ENCODE measurements around the gene DSCAM.

The DSCAM gene

DNA sequence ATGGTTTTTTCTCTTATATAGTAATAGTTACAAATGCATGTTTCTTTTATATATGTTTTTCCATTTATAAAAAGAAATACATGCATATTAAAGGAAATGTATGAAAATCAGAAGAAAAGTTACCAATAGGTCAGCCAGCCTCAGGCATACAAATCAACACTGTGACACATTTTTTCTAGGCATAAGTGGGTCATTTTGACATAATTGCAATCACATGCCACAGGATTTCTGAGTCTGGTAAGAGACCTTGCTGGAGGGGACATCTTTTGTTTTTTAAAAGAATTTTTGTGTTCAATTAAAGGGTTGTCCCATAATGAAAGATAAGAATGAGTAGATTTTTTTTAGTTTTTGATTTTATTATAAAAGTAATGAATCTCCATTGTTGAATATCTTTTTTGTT, 506.6 kb downstream of the DSCAM start:
- TF ChIP-seq, protein P1, sequence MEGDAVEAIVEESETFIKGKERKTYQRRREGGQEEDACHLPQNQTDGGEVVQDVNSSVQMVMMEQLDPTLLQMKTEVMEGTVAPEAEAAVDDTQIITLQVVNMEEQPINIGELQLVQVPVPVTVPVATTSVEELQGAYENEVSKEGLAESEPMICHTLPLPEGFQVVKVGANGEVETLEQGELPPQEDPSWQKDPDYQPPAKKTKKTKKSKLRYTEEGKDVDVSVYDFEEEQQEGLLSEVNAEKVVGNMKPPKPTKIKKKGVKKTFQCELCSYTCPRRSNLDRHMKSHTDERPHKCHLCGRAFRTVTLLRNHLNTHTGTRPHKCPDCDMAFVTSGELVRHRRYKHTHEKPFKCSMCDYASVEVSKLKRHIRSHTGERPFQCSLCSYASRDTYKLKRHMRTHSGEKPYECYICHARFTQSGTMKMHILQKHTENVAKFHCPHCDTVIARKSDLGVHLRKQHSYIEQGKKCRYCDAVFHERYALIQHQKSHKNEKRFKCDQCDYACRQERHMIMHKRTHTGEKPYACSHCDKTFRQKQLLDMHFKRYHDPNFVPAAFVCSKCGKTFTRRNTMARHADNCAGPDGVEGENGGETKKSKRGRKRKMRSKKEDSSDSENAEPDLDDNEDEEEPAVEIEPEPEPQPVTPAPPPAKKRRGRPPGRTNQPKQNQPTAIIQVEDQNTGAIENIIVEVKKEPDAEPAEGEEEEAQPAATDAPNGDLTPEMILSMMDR (conservative IDR thresholded peaks at IDR 0.05; ENCODE audit: low read length): no peak

DNA sequence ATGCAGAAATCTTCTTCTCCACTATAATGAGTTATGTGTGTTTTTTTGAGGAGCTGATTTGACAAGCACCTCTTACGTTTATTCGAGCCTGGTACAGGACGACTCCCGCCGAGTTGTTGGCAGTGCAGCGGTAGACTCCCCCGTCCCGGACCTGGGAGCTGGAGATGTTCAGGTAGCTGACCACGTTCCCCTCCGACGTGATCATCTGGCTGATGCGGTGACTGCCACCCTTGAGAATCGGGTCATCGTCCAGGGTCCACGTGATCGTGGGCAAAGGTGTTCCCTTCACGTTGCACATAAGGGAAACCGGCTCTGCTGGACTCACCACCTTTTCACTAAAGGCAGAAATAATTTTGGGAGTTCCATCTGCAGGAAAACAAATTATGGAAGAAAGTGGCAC, 507.9 kb downstream of the DSCAM start:
- H3K4me3 ChIP-seq (ENCODE audit: low read length): no peak overlapping the region
- no peak for DNase-seq (ENCODE audit: low read depth)
- TF ChIP-seq, protein P1 (conservative IDR thresholded peaks at IDR 0.05; ENCODE audit: low read length): no peak

More for the DNA sequence above, 506.6 kb downstream of the DSCAM start:
- H3K4me3 ChIP-seq (ENCODE audit: low read length): no peak overlapping the region
- no peak for DNase-seq (ENCODE audit: low read depth)

DNA sequence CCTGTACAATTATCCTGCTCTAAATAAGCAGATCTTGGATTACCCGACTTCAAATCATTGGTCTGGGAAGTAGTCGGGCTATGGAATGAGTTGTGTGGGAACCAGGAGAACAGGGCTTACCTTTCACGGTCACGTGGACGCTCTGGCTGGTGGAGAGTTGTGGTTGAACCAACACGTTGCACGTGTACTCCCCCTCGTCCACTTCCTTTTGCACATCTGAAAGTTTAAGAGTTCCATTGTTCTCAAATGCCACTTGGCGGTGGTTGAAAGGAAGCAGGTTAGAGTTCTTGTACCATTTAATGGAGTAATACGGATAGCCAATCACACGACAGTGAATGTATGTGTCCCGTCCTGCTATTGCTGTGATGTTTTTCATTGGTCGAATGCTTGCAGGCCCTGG, 509.0 kb downstream of the DSCAM start:
- TF ChIP-seq, protein P1 (conservative IDR thresholded peaks at IDR 0.05; ENCODE audit: low read length): no peak
- DNase-seq (ENCODE audit: low read depth): no peak
- no peak overlapping the region for H3K4me3 ChIP-seq (ENCODE audit: low read length)

DNA sequence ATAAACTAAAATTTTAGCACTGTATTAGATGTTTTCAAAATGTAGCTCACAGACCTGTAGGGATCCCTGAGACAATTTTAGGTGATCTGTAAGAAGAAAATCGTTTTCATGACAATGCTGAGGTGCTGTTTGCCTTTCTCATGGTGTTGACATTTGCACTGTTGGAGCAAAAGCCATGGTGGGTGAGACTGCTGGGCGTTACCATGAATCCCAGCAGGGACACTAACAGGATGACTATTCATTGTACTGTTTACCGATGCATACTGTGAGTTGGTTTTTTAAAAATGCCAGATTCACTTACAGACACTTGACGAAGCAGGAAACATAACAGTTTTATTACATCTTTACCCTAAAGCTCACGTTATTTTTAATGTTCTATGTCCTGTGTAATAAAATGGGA, 511.3 kb downstream of the DSCAM start:
- H3K4me3 ChIP-seq (ENCODE audit: low read length): no peak overlapping the region
- TF ChIP-seq, protein P1 (conservative IDR thresholded peaks at IDR 0.05; ENCODE audit: low read length): no peak
- no peak for DNase-seq (ENCODE audit: low read depth)

DNA sequence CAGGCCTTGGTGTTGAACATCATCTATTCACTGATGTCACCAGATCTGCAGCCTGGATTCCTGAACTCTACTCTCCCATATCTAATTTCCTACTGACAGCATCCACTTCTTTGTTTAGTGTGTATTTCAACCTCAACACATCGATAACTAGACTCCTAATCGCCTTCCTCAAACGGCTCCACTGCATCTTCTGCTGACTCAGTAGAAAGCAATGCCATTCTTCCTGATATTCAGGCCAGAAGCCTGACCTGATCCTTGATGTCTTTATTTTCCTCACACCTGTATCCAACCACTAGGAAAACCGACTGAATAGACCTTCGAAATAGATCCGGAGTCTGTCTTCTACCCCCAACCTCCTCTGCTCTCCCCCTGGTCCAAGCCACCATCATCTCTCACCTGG, 512.8 kb downstream of the DSCAM start:
- DNase-seq (ENCODE audit: low read depth): no peak
- TF ChIP-seq, protein P1 (conservative IDR thresholded peaks at IDR 0.05; ENCODE audit: low read length): no peak
- H3K4me3 ChIP-seq (ENCODE audit: low read length): no peak overlapping the region

DNA sequence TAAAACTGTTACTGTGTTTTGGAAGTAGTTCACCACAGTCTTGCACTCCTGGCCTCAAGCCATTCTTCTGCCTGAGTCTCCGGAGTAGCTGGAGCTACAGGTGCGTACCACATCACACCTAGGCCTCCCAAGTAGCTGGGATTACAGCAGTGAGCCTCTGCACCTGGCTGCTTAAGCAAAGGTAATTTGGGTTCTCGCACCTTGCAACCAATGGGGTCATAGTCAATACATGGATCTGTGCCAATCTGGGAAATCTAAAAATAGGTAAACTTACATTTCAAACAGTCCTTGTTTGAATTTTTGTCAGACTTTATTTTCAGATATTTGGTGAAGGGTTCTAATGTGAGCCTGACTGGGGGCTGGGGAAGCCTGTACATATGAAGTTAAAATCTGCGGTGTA, 513.2 kb downstream of the DSCAM start:
- H3K4me3 ChIP-seq (ENCODE audit: low read length): no peak overlapping the region
- no peak for DNase-seq (ENCODE audit: low read depth)
- TF ChIP-seq, protein P1 (conservative IDR thresholded peaks at IDR 0.05; ENCODE audit: low read length): no peak

DNA sequence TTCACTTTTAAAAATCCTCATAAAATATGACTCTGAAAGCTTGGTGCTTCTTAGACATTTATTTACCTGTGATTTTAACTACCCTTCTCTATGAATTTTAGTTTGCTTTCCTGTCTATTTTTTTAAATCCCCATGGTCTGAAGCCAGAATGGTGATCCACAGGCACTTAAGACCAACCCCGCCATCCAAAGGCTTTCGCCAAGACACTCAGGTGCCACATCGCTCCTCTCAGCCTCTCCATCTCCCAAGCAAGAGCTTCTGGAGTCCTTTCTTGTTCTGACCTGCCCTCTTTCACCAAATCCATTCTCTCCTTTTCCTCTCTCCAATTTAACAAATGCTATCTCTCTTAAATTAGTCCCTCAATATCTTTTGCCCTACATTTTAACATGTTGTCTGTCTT, 515.2 kb downstream of the DSCAM start:
- DNase-seq (ENCODE audit: low read depth): no peak
- TF ChIP-seq, protein P1 (conservative IDR thresholded peaks at IDR 0.05; ENCODE audit: low read length): no peak
- H3K4me3 ChIP-seq (ENCODE audit: low read length): no peak overlapping the region

All from AG10803 (cell line).